ENCODE results near the gene KCMF1. TPM values are rescaled to one million over a fixed set of nuclear protein-coding genes. Genes with fewer than 3 reads are reported as not detected.

KCMF1 gene
- total and polyA plus RNA-seq, 10 of the 15 experiments (the other 5 are each of a cell fraction or from before 2014, with no cell fraction given), result 8.4 to 124 (median 43.0) TPM

GRCh38 chr2:85087541-85087940 is 116.6 kb downstream of the KCMF1 start:
- Histone ChIP-seq H3K4me1 (ENCODE audit: control insufficient read depth, insufficient read depth, low read length) (no peaks in the 10 kb centered on the region), H3K36me3 (ENCODE audit: control insufficient read depth in 2 of 2, insufficient read depth in 2 of 2, low read length in 1 of 2) (no peaks in the 10 kb centered on the region), H2AFZ (ENCODE audit: control insufficient read depth, low read depth, low read length) (no peak overlapping the region), H3K27me3 (replicated peaks in 1 of 2; ENCODE audit: control insufficient read depth in 2 of 2, insufficient read depth in 2 of 2, low read length in 1 of 2) (peaks cover 2 to 5% of the 10 kb centered on the region in 2 experiments), H3K4me3 (no peak overlapping the region), H3K4me2 (ENCODE audit: control insufficient read depth, insufficient read depth) (no peak overlapping the region), H3K9ac (ENCODE audit: control insufficient read depth, insufficient read depth, low read length) (no peak overlapping the region), H3K79me2 (ENCODE audit: control insufficient read depth, insufficient read depth, low read length) (no peaks in the 10 kb centered on the region), H4K20me1 (ENCODE audit: control insufficient read depth, insufficient read depth) (no peaks in the 10 kb centered on the region), H3K9me3 (replicated peaks; ENCODE audit: control insufficient read depth, insufficient read depth, low read length) (no peaks in the 10 kb centered on the region), H3K27ac (ENCODE audit: control insufficient read depth, insufficient read depth) (no peak overlapping the region)
- in situ Hi-C loops (cut with MboI), result no loop called here
- 6% methylated on average over 5 of the region's 5 CpGs for WGBS (ENCODE audit: insufficient coverage, insufficient replicate concordance, low lambda C conversion rate, missing lambda C conversion rate)
- ChIA-PET SMC1A (ENCODE audit: uncharacterized antibody, unreplicated experiment) (no interaction called here), CTCF (interaction anchor here (1.2 kb wide), 1 partner anchor 70 kb away, joined by 3 read pairs; no protein-coding TSS in a partner anchor), RAD21 (ENCODE audit: unreplicated experiment) (no interaction called here), POLR2A (no interaction called here)
- intact Hi-C loops (cut with micrococcal nuclease; ENCODE audit: unreplicated experiment), result no loop called here
- FAIRE-seq, result no peak
- no peak for ATAC-seq
- DNase-seq (ENCODE audit: low read depth, low spot score), result no peak
- no TSS peak for BruUV-seq (replicated peaks)
- TF ChIP-seq PML (IDR thresholded peaks at IDR 0.05; ENCODE audit: low read length), result no peak
- no peak for TF ChIP-seq SMC3 (IDR thresholded peaks at IDR 0.05; ENCODE audit: borderline replicate concordance, low read length)
- no peak for TF ChIP-seq MLLT1 (IDR thresholded peaks at IDR 0.05)
- TF ChIP-seq, protein P1, sequence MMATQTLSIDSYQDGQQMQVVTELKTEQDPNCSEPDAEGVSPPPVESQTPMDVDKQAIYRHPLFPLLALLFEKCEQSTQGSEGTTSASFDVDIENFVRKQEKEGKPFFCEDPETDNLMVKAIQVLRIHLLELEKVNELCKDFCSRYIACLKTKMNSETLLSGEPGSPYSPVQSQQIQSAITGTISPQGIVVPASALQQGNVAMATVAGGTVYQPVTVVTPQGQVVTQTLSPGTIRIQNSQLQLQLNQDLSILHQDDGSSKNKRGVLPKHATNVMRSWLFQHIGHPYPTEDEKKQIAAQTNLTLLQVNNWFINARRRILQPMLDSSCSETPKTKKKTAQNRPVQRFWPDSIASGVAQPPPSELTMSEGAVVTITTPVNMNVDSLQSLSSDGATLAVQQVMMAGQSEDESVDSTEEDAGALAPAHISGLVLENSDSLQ (IDR thresholded peaks at IDR 0.05), result no peak
- TF ChIP-seq, protein P2, sequence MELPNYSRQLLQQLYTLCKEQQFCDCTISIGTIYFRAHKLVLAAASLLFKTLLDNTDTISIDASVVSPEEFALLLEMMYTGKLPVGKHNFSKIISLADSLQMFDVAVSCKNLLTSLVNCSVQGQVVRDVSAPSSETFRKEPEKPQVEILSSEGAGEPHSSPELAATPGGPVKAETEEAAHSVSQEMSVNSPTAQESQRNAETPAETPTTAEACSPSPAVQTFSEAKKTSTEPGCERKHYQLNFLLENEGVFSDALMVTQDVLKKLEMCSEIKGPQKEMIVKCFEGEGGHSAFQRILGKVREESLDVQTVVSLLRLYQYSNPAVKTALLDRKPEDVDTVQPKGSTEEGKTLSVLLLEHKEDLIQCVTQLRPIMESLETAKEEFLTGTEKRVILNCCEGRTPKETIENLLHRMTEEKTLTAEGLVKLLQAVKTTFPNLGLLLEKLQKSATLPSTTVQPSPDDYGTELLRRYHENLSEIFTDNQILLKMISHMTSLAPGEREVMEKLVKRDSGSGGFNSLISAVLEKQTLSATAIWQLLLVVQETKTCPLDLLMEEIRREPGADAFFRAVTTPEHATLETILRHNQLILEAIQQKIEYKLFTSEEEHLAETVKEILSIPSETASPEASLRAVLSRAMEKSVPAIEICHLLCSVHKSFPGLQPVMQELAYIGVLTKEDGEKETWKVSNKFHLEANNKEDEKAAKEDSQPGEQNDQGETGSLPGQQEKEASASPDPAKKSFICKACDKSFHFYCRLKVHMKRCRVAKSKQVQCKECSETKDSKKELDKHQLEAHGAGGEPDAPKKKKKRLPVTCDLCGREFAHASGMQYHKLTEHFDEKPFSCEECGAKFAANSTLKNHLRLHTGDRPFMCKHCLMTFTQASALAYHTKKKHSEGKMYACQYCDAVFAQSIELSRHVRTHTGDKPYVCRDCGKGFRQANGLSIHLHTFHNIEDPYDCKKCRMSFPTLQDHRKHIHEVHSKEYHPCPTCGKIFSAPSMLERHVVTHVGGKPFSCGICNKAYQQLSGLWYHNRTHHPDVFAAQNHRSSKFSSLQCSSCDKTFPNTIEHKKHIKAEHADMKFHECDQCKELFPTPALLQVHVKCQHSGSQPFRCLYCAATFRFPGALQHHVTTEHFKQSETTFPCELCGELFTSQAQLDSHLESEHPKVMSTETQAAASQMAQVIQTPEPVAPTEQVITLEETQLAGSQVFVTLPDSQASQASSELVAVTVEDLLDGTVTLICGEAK (IDR thresholded peaks at IDR 0.05; ENCODE audit: borderline replicate concordance), result no peak
- no peak for TF ChIP-seq POLR2AphosphoS5 (IDR thresholded peaks at IDR 0.05; ENCODE audit: low read length)
- TF ChIP-seq, protein P3, sequence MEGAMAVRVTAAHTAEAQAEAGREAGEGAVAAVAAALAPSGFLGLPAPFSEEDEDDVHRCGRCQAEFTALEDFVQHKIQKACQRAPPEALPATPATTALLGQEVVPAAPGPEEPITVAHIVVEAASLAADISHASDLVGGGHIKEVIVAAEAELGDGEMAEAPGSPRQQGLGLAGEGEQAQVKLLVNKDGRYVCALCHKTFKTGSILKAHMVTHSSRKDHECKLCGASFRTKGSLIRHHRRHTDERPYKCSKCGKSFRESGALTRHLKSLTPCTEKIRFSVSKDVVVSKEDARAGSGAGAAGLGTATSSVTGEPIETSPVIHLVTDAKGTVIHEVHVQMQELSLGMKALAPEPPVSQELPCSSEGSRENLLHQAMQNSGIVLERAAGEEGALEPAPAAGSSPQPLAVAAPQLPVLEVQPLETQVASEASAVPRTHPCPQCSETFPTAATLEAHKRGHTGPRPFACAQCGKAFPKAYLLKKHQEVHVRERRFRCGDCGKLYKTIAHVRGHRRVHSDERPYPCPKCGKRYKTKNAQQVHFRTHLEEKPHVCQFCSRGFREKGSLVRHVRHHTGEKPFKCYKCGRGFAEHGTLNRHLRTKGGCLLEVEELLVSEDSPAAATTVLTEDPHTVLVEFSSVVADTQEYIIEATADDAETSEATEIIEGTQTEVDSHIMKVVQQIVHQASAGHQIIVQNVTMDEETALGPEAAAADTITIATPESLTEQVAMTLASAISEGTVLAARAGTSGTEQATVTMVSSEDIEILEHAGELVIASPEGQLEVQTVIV (IDR thresholded peaks at IDR 0.05; ENCODE audit: borderline replicate concordance, partially characterized antibody), result no peak
- TF ChIP-seq HCFC1 (IDR thresholded peaks at IDR 0.05; ENCODE audit: low read length), result no peak
- no peak for TF ChIP-seq ELK1 (IDR thresholded peaks at IDR 0.05; ENCODE audit: low read depth, low read length)
- TF ChIP-seq CEBPB (IDR thresholded peaks at IDR 0.05; ENCODE audit: borderline replicate concordance in 1 of 2, low read depth in 2 of 2, low read length in 2 of 2), result no peak
- TF ChIP-seq CHD2 (IDR thresholded peaks at IDR 0.05; ENCODE audit: borderline replicate concordance, low read depth, low read length), result no peak
- TF ChIP-seq BCL11A (IDR thresholded peaks at IDR 0.05; ENCODE audit: low read depth, low read length), result no peak
